ENCODE measurements around the gene PTPN23.

Gene PTPN23

DNA sequence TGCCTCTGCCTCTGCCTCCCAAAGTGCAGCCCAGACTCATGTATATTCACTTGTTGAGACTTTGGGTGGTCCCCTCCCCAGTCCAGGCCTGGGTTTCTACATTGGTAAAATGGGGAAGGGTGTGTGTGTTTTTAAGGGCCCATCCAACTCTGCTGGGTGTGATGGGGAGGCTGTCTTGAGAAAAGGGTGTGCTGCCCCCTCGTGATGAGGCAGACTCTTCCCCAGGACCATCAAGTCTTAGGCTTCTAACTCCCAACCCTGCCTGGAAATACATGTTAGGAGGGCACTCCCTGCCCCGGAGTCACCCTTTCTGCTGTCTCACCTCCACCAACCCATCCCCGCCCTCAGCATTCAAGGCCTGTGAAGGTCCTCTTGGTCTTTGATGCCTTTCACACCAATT lies 4.4 kb upstream of the PTPN23 start:
- no peak for DNase-seq

DNA sequence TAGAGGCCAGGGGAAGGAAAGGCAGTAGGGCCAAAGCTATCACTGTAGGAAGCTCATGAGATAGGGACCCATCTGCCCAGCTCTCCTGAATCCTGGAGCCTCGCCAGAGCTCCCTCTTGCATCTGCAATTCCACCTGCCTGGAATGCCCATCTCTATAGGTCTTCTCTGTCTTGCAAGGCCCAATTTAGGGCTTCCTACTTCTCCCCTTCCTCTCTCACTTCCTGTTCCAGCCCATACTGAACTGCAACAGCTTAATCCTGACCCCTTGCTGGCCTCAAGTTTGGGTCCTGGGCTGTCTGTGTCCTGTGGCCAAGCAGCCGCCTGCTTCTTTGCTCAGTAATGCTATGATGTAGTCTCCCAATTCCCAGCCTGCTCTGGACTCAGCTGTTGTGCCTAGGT lies 3.6 kb upstream of the PTPN23 start:
- DNase-seq, result no peak

DNA sequence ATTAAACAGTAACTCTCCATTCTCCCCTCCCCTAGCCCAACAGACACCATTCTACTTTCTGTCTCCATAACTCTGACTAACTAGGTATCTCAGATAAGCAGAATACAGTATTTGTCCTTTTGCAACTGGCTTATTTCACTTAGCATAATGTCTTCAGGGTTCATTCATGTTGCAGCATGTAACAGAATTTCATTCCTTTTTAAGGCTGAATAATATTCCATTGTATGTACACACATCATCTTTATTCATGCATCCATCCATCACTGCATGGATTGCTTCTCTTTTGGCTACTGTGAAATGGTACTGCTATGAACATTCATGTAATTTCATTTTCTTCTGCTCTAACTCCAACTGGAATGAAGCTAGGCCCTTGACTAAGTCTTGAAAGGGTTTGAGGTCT lies 2.0 kb upstream of the PTPN23 start:
- no peak for DNase-seq

DNA sequence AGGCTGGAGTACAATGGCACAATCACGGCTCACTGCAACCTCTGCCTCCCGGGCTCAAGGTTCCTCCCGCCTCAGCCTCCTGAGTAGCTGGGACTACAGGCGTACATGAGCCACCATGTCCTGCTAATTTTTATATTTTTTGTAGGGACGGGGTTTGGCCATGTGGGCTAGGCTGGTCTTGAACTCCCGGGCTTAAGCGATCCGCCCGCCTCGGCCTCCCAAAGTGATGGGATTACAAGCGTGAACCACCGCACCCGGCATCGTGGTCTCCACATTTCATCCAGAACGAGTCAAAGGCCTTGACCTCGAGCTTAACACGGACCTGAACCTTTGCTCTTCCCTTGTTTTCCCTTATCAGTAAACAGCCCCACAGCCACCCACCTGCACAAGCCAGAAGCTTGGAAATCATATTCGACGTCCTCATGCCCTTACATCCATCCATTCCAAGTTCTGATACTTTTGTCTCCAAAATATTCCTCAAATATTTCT lies 1.4 kb upstream of the PTPN23 start:
- DNase-seq, result no peak

DNA sequence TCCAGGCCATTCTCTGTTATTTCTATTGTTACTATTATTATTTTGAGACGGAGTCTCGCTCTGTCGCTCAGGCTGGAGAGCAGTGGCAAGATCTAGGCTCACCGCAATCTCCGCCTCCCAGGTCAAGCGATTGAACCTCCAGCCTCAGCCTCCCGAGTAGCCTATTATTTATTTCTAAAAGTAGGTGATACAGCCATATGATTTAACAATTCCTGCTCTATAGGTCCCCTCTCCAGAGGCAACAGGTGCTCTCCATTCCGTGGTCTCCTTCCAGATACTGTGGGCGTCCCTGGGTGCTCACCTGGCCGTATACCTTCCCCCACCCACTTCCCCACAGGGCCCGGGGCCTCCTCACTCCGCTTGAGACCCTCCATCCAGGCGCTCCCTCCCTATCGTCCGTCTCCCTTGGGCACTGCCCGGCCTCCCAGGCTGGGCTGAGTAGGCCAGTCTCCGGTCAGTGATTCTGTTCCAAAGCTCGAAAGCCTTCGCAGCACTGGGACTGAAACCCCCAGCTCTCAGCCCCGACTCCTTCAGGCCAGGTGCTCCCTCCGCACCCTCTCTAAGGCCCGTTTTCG lies 708 bp upstream of the PTPN23 start:
- no peak for DNase-seq

DNA sequence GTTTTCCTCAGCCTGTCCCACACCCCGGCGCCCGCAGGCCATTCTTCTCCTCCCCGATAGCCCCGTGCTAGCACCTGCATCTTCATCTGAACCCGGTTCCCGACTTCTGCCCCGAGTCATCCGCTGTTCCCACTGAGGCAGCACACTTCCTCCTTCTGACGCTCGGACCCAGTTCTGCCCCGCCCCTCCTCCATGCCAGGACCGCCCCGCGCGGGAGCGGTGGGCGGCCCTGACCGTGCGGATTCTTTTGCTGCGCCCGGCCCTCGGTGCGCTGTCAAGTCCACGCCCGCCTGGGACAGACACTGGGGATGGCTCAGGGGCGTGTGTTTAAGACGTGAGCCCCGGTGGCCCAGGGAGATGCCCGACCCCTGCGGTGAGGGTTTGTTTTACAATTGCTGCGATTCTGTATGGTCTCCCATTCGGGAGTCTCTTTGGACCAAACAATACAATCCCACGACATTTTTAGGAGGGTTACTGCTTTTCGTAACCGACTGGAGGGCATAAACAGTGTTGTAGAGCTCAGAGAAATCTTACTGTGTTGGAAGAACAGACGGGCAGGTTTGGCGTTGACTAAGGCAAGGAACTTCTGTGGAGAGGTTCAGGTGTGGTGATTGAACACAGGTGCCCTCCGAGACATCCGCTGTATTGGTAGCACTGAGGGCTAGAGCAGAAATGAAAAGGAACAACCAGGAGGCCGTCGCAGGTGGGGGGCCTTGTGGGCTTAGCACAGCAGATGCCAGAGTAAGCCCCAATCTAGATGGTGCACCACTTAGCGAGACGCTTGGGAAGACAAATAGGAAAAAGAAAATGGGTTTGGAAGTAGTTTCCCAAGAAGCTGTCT lies 716 bp downstream of the PTPN23 start:
- DNase-seq, result peak; percentile 22 to 41 (median 32)

DNA sequence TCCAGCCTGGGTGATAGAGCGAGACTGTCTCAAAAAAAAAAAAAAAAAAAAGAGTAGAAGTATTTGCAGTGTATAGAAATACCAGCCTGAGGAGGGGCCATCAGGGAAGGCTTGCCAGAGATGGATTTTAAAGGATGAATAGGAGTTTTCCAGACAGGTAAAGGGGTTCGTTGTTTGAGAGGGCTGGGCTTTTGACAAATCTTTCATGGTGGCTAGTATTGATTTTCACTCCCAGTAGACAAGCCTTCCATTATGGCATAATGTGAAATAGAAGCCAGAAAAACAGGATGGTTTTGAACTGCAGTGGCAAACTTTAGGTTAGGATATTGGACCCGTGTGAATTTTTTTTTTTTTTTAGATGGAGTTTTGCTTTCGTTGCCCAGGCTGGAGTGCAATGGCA lies 3.6 kb downstream of the PTPN23 start:
- DNase-seq, result no peak

DNA sequence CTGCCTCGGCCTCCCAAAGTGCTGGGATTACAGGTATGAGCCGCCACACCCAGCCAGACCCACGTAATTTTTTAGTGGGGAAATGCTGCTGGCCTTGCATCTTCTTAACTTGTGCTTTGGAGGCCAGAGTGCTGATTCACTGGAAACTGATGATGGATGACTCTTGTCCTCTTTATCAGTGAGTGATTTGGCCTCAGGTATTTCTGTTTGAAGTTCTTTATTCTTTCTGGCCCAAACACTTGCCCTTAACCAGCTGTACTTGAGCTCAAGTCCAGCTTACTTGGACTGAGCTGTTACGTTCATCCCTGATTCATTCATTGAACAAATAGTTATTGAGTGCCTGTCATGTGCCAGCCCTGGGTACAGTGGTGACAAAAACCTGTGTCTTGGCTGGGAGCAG lies 4.2 kb downstream of the PTPN23 start:
- DNase-seq, result no peak

DNA sequence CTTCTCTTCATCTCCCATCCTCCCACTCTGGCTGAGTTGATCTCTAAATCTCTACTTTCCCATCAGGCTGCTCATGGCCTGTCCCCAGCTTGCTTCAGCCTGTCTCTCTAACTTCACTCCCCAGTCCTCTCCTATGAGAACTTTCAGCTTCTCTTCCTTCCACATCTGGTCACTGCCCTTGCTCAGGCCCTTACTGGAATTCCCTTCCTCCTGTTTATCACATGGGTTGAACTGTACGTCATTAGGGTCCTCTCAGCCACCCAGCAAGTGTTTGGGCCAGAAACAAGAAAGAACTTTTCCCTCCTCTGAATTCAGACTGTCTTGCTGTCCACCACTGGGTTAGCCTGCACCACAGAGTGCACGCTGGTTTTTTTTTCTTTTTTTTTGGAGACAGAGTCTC lies 5.0 kb downstream of the PTPN23 start:
- no peak for DNase-seq

DNA sequence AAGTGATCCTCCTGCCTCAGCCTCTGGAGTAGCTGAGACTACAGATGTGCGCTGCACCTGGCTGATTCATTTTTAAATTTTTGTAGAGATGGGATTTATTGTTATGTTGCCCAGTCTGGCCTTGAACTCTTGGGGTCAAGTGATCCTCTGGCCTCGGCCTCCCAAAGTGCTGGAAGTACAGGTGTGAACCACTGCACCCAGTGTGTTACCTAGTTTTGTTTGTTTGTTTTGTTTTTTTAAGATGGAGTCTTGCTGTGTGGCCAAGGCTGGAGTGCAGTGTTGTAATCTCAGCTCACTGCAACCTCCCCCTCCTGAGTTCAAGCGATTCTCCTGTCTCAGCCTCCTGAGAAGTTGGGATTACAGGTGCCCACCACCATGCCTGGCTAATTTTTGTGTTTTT lies 12.1 kb downstream of the PTPN23 start:
- no peak for DNase-seq

DNA sequence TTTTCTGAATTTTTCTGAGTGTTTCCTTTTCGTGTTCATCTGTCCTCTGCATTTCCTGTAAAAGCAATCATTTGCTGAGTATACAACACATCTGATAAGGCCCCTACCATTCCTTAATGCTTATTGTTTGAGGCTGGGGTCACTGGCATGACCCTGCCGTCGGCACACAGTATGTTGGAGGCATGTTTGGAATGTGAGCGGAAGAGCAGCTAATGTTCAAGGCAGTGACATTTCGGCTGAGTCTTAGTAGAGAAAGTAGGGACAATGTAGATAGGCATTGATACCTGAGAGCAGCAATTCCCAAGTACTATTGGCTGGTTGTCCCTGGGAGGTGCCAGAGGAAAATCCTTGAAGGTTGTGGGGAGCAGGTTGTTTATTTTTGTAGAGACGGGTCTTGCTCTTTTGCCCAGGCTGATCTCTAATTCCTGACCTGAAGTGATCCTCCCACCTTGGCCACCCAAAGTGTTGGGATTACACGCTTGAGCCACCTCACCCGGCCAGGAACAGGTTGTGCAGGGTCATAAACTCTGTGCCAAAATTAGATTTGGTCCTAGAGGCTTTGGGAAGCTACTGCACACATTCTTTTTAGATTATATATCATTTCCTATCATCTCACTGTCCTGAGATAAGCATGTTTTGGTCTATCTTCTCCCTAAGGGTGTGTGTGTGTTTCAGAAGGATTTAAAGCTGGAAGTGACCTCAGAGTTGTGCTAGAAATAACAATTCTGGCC lies 13.5 kb downstream of the PTPN23 start:
- no peak for DNase-seq

DNA sequence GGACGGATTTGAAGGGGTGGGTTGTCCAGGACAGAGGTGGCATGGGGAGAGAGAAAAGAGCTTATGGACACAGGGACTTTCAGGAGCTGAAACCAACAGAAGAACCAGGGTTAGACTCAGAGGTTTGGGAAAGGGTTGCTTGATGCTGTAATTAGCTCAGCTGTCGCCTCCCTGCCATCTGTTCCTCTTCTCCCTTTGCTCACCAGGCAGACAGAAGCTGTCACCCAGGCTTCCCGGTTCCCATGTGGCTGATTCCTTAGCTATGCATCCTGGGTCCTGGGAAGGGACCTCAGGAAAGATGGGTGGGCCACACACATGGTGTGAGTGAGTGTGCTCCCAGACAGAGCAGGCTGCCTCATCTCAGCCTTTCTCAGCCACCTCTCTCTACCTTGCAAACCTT lies 14.1 kb downstream of the PTPN23 start:
- no peak for DNase-seq

DNA sequence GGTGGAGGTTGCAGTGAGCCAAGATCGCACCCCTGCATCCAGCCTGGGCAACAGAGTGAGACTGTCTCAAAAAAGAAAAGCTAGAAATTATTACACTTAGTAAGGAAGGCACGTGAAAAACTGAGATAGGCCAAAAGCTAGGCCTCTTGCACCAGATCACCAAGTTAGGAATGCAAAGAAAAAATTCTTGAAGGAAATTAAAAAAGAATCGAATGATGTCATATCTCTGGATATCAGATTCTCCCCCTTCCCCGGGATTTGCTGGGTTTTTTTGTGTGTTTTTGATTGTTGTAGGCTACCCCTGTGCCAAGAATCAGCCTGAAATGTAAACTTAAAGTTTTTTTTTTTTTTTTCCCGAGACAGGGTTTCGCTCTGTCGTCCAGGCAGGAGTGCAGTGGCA lies 17.4 kb downstream of the PTPN23 start:
- no peak for DNase-seq

DNA sequence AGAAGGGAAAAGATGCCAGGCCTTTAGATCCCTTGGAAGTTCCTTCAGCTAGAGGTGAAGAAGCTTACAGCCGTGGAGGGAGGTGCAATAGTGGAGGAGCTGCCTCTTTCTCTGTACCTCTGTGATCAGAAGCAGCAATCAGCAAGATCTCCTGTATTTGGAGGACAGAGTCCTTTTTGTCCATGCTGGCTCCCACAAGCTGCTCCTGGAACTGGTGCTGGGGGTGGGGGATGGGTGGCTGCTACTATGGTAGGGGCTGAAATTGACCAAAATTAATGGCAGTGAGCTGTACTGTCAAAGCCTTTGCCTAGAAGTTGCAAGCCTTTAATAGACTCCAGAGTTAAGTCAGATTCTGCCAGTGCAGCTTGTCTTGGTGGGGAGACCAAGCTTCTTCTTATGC lies 18.2 kb downstream of the PTPN23 start:
- DNase-seq, result no peak

DNA sequence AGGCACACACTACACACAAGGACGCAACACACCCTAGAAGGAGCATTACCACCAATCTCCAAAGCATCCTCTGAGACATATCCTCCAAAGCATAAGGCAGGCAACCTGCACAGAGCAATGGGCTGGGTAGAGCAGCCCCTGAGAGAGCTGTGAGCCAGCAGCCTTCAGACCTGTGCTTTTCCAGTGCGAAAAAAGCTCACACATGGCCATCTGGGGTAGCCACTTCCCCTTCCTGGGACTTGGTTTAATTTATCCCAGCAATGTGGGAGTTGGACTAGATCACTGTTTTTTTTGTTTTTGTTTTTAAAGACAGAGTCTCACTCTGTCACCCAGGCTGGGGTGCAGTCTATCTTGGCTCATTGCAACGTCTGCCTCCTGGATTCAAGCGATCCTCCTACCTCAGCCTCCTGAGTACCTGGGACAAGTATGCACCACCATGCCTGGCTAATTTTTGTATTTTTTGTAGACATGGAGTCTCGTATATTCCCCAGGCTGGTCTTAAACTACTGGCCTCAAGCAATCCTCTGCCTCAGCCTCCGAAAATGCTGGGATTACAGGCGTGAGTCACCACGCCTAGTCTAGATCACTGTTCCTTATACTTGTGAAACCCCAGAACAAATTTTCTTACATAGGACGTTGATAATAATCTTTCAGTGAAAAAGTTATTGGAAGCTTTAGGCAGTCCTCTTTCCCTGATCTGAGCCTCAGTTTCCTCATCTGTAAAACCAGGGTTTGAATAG lies 18.9 kb downstream of the PTPN23 start:
- DNase-seq, result no peak

DNA sequence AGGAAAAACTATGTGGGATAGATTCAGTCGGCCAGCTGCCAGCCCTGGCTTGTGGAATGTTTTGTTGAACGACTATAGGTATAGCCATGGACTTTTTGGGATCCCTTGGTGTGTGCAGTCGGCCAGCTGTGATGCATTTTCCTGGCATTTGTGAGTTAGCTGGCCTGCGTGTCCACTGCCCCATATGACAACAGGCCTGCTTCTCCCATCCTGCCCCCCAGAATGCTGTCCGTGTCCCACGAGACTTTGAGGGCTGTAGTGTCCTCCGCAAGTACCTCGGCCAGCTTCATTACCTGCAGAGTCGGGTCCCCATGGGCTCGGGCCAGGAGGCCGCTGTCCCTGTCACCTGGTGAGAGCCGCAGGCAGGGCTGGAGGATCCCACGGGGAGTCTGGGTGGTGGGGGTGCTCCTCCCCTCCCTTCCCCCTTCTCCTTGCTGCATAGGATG lies 23.6 kb downstream of the PTPN23 start:
- DNase-seq, result no peak

DNA sequence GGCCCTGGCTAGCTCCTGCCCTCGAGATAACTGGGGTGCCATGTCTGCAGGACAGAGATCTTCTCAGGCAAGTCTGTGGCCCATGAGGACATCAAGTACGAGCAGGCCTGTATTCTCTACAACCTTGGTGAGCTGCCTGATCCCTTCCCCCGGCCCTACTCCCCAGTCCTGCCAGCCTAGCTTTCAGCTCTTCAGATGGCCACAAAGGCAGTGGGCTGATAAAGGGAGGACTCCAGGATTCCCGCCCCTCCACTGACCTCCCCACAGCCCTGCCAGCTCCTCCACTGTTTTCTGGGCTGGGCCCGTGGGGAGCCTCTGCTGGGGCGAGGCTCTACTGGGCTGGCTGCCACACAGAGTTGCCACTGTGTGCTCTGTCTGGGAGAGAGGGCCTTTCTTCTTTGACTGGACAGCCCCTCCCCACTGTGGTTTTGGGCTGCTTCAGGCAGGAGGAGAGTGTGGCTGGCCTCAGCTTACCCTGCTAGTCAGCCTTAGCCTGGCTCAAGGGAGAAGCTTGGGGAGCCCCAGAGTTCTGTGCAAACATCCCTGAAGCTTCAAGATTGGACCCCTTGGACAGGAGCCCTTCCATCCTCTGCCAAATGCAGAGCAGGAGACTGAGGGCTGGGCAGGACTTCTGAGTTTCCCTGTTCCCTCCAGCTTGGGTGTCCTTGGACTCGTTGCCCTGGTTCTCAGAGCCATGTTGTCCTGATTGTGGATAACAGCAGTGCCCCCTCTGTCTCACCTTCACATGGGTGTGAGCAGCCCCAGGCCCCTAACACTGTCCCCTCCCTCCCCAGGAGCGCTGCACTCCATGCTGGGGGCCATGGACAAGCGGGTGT lies 24.4 kb downstream of the PTPN23 start:
- DNase-seq, result no peak

DNA sequence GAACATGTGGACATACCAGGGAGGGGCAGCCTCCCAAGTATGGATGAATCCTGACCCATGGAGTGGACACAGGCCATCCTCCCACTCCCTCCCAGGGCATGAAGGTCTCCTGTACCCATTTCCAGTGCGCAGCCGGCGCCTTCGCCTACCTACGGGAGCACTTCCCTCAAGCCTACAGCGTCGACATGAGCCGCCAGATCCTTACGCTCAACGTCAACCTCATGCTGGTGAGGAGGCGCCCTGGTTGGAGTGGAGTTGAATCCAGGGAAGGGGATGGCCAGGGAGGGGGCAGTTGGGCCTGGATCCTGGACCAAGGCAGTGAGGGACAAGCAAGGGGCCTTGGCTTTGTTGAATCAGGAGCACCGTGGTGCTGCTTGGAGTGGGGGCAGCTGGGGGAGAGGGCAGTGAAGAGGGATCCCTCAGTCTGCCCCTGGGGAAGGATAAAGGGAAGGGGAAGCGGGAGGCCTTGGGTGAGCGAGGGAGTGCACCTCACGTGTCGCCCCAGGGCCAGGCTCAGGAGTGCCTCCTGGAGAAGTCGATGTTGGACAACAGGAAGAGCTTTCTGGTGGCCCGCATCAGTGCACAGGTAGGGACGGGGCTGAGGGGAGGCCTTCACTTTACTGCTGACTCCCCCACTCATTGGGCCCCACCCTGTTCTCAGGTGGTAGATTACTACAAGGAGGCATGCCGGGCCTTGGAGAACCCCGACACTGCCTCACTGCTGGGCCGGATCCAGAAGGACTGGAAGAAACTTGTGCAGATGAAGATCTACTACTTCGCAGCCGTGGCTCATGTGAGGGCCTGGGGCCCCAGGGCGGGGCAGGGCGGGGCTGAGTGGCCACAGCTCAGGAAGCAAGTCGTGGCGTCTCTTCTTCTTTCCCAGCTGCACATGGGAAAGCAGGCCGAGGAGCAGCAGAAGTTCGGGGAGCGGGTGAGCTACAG lies 25.3 kb downstream of the PTPN23 start:
- DNase-seq, result no peak

DNA sequence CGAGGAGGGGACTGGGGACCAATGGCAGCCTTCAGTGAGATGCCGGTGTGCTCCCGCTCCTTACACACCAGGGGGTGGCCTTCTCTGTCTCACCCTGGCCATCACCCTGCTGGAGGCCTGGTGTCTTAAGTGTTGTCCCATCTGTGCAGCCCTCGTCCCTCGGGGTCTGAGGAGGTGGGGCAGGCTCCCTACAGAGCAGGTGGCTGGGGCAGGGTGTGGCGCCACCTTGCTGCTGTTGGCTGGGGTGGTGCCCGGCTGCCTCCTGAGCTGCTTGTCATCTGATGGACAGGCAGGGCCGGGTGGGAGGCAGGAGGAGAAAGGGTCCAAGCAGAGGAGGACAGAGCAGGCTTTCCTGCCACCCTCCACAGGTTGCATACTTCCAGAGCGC lies 25.9 kb downstream of the PTPN23 start:
- DNase-seq, result no peak

DNA sequence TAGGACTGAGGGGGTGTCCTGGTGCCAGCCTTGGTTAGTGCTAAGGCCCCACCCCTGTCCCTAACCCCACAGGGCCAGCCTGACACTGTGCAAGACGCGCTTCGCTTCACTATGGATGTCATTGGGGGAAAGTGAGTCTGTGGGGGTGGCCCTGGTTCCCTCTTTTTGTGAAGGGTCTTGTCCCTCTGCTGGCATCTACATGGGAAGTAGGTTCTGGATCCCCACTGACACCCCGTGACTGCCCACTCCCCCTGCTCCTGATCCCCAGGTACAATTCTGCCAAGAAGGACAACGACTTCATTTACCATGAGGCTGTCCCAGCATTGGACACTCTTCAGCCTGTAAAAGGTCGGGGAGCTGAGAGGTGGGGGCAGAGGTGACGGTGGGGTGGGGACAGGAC lies 26.4 kb downstream of the PTPN23 start:
- no peak for DNase-seq
